Loucy (cell line): ENCODE results near the gene MAST4.

Experiments used
- H2AFZ ChIP-seq: fragments of 200-600 bp; sonication (generic); 2 replicates; pipeline ENCODE4 v1.6.0; 2016; ENCODE audit warnings: antibody characterized with exemption, mild to moderate bottlenecking, low read length, moderate library complexity
- H3F3A ChIP-seq: fragments of 200-600 bp; 2 replicates; pipeline ENCODE4 v1.6.0; 2016; ENCODE audit warnings: antibody characterized with exemption, low read depth, mild to moderate bottlenecking
- H3K27me3 ChIP-seq: fragments of 200-600 bp; sonication (generic); 2 replicates; pipeline ENCODE4 v1.6.1; 2014; ENCODE audit warnings: low read length, mild to moderate bottlenecking; ENCODE audit not compliant: insufficient read depth, poor library complexity, severe bottlenecking
- H3K36me3 ChIP-seq: fragments of 200-600 bp; sonication (generic); 2 replicates; pipeline ENCODE4 v1.6.1; 2016; ENCODE audit warnings: low read length; ENCODE audit not compliant: insufficient read depth
- H3K4me1 ChIP-seq: fragments of 200-600 bp; sonication (generic); 2 replicates; pipeline ENCODE4 v1.5.1; 2014; ENCODE audit warnings: low read length, mild to moderate bottlenecking; ENCODE audit not compliant: insufficient read depth, poor library complexity, severe bottlenecking
- H3K4me2 ChIP-seq: fragments of 200-600 bp; sonication (generic); 2 replicates; pipeline ENCODE4 v1.6.0; 2014; ENCODE audit warnings: antibody characterized with exemption, low read length, low read depth, mild to moderate bottlenecking; ENCODE audit not compliant: poor library complexity, severe bottlenecking
- H3K4me3 ChIP-seq: fragments of 200-600 bp; sonication (generic); 2 replicates; pipeline ENCODE4 v1.5.1; 2014; ENCODE audit warnings: low read length, mild to moderate bottlenecking, mixed read lengths; ENCODE audit not compliant: poor library complexity, severe bottlenecking
- H3K79me2 ChIP-seq: fragments of 200-600 bp; sonication (generic); 2 replicates; pipeline ENCODE4 v1.6.1; 2014; ENCODE audit warnings: low read length; ENCODE audit not compliant: insufficient read depth
- H3K9ac ChIP-seq: fragments of 200-600 bp; sonication (generic); 2 replicates; pipeline ENCODE4 v1.6.0; 2014; ENCODE audit warnings: mild to moderate bottlenecking, low read depth, low read length, moderate library complexity; ENCODE audit not compliant: poor library complexity, severe bottlenecking
- H3K9me2 ChIP-seq: fragments of 200-600 bp; sonication (generic); replicated peaks from 2 replicates; pipeline ENCODE4 v1.6.1; 2016; ENCODE audit warnings: low read depth, low read length, mixed read lengths
- H3K9me3 ChIP-seq: fragments of 200-600 bp; sonication (generic); 2 replicates; pipeline ENCODE4 v1.6.1; 2014; ENCODE audit warnings: mild to moderate bottlenecking, antibody characterized with exemption, low read length, low read depth; ENCODE audit not compliant: insufficient read depth
- H4K20me1 ChIP-seq: fragments of 200-600 bp; sonication (generic); 2 replicates; pipeline ENCODE4 v1.6.0; 2014; ENCODE audit warnings: antibody characterized with exemption, low read length, mild to moderate bottlenecking; ENCODE audit not compliant: insufficient read depth, poor library complexity, severe bottlenecking
- CTCF ChIP-seq: fragments of 200-600 bp; sonication (generic); conservative IDR thresholded peaks from 2 replicates; pipeline ENCODE4 v1.5.1; 2014; ENCODE audit warnings: mild to moderate bottlenecking, antibody characterized with exemption, low read length
- EZH2phosphoT487 ChIP-seq: fragments of 200-600 bp; IDR thresholded peaks from 2 replicates; pipeline ENCODE4 v1.6.1; 2018; ENCODE audit warnings: antibody characterized with exemption, mild to moderate bottlenecking, moderate library complexity, borderline replicate concordance

MAST4 gene

DNA sequence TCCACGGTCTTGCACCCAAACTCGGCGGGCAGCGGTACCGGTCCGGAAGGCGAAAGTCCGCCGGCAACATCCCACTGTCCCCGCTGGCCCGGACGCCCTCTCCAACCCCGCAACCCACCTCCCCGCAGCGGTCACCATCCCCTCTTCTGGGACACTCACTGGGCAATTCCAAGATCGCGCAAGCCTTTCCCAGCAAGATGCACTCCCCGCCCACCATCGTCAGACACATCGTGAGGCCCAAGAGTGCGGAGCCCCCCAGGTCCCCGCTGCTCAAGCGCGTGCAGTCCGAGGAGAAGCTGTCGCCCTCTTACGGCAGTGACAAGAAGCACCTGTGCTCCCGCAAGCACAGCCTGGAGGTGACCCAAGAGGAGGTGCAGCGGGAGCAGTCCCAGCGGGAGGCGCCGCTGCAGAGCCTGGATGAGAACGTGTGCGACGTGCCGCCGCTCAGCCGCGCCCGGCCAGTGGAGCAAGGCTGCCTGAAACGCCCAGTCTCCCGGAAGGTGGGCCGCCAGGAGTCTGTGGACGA, 567.1 kb downstream of the MAST4 start:
- TF ChIP-seq CTCF (no peak), EZH2phosphoT487 (no peak)
- Histone ChIP-seq H3K79me2 (peaks cover 10% of the 10 kb centered on the region; the same call in 1 of the 2 replicates), H3K27me3 (no peaks in the 10 kb centered on the region), H3K9me2 (no peaks in the 10 kb centered on the region), H3K4me2 (no peak overlapping the region), H2AFZ (no peak overlapping the region), H4K20me1 (no peaks in the 10 kb centered on the region), H3K4me3 (no peak overlapping the region), H3K9me3 (no peaks in the 10 kb centered on the region), H3K9ac (no peak overlapping the region), H3K4me1 (peaks cover 13% of the 10 kb centered on the region), H3K36me3 (peaks cover 32% of the 10 kb centered on the region; the same call in 1 of the 2 replicates), H3F3A (no peaks in the 10 kb centered on the region)

- H2AFZ ChIP-seq = no peak overlapping the region
- H3F3A ChIP-seq = no peaks in the 10 kb centered on the region
- no peaks in the 10 kb centered on the region for H3K27me3 ChIP-seq
- no peaks in the 10 kb centered on the region for H3K9me2 ChIP-seq
- H3K4me1 ChIP-seq = peaks cover 13% of the 10 kb centered on the region
- no peak overlapping the region for H3K9ac ChIP-seq
- H3K4me3 ChIP-seq = no peak overlapping the region
- H3K4me2 ChIP-seq = no peak overlapping the region
- no peaks in the 10 kb centered on the region for H4K20me1 ChIP-seq
- peaks cover 10% of the 10 kb centered on the region; the same call in 1 of the 2 replicates for H3K79me2 ChIP-seq
- peaks cover 32% of the 10 kb centered on the region; the same call in 1 of the 2 replicates for H3K36me3 ChIP-seq
- H3K9me3 ChIP-seq = no peaks in the 10 kb centered on the region
- TF ChIP-seq CTCF = no peak
- TF ChIP-seq EZH2phosphoT487 = no peak
These were observed 567.8 kb downstream of the MAST4 start for GRCh38 chr5:67163863-67164595.

DNA sequence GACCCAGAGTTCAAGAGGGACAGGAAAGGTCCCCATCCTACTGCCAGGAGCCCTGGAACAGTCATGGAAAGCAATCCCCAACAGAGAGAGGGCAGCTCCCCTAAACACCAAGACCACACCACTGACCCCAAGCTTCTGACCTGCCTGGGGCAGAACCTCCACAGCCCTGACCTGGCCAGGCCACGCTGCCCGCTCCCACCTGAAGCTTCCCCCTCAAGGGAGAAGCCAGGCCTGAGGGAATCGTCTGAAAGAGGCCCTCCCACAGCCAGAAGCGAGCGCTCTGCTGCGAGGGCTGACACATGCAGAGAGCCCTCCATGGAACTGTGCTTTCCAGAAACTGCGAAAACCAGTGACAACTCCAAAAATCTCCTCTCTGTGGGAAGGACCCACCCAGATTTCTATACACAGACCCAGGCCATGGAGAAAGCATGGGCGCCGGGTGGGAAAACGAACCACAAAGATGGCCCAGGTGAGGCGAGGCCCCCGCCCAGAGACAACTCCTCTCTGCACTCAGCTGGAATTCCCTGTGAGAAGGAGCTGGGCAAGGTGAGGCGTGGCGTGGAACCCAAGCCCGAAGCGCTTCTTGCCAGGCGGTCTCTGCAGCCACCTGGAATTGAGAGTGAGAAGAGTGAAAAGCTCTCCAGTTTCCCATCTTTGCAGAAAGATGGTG, 568.8 kb downstream of the MAST4 start:
- peaks cover 10% of the 10 kb centered on the region; the same call in 1 of the 2 replicates for H3K79me2 ChIP-seq
- no peaks in the 10 kb centered on the region for H3K9me3 ChIP-seq
- H4K20me1 ChIP-seq = no peaks in the 10 kb centered on the region
- peak overlapping the region; percentile 72 for H3K4me2 ChIP-seq
- no peaks in the 10 kb centered on the region for H3K9me2 ChIP-seq
- H3F3A ChIP-seq = no peaks in the 10 kb centered on the region
- H3K27me3 ChIP-seq = no peaks in the 10 kb centered on the region
- peaks cover 5% of the 10 kb centered on the region for H3K4me1 ChIP-seq
- peak overlapping the region; percentile 86 for H3K9ac ChIP-seq
- no peak overlapping the region for H2AFZ ChIP-seq
- no peak for TF ChIP-seq CTCF
- no peak for TF ChIP-seq EZH2phosphoT487
- peak overlapping the region; percentile 69 for H3K4me3 ChIP-seq
- H3K36me3 ChIP-seq = peaks cover 32% of the 10 kb centered on the region; the same call in 1 of the 2 replicates
